HG02885 (cell line): ENCODE measurements around the gene CHST3.
A peak's percentile ranks its signal among the peaks of the same experiment; 100 is the strongest.

ENCODE experiments used
- ATAC-seq: cut with Tn5 transposase; IDR thresholded peaks from one replicate; pipeline ENCODE4 v1.9.1; 2021; ENCODE audit warnings: mild to moderate bottlenecking; ENCODE audit not compliant: unreplicated experiment, poor library complexity

CHST3 gene

GRCh38 chr10:72048450-72049124 is 84.4 kb downstream of the CHST3 start:
- peak; percentile 63 for ATAC-seq

DNA sequence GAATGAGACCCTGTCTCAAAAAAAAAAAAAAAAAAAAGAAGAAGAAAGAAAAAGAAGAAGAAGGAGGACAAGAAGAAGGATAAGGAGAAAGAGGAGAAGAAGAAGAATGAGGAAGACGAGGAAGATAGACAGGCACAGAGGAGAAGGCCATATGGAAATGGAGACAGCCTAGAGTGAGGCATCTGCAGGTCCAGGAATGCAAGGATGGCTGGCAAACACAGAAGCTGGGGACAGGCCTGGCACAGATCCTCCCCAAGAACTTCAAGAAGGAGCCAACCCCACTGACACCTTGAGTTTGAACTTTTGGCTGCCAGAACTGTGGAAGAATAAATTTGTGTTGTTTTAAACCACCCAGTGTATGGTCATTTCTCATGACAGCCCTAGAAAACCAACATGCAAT is 85.3 kb downstream of the CHST3 start:
- ATAC-seq, result no peak

GRCh38 chr10:72049969-72050781 is 86.0 kb downstream of the CHST3 start:
- ATAC-seq, result no peak

DNA sequence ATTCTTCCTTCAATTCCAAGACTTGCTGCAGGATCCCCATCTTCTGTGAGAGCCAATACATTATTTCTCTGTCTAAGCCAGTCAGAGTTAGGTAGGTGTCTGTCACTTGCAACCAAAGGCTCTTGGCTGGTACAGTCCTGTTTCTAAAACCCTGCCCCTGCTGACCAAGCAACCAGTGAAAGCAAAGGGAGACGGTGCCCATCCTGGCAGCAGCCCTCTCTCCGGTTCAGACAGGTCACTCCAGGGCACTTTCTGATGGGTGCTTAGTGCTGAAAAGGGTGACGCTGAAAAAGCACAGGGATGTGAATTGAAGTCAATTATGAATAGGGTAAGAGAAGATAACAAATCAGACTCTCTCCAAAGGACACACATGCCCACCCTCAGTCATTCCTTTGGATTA is 86.7 kb downstream of the CHST3 start:
- no peak for ATAC-seq

DNA sequence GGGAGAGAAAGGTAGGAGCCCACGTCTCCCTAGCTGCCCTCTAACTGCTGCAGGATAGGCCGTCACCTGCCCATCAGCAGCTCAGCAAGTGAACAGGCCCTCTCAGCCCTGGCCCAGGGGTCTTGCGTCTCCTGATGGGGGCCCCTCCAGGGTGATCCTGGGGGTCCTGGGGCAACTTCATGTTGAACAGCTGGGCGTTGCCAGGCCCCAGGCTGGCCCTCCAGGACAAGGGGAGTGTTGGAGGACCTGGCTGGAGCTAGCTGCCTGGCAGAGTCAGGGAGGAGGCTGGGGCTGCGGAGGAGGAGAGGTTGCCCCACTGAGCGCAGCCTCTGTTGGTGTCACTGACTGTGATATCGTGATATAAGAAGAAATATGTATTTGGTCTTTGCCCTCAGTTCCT is 89.5 kb downstream of the CHST3 start:
- no peak for ATAC-seq

GRCh38 chr10:72056113-72056512 is 91.9 kb downstream of the CHST3 start:
- no peak for ATAC-seq

GRCh38 chr10:72056932-72057751 is 92.9 kb downstream of the CHST3 start:
- ATAC-seq, result no peak

GRCh38 chr10:72058347-72058898 is 94.2 kb downstream of the CHST3 start:
- ATAC-seq, result no peak

DNA sequence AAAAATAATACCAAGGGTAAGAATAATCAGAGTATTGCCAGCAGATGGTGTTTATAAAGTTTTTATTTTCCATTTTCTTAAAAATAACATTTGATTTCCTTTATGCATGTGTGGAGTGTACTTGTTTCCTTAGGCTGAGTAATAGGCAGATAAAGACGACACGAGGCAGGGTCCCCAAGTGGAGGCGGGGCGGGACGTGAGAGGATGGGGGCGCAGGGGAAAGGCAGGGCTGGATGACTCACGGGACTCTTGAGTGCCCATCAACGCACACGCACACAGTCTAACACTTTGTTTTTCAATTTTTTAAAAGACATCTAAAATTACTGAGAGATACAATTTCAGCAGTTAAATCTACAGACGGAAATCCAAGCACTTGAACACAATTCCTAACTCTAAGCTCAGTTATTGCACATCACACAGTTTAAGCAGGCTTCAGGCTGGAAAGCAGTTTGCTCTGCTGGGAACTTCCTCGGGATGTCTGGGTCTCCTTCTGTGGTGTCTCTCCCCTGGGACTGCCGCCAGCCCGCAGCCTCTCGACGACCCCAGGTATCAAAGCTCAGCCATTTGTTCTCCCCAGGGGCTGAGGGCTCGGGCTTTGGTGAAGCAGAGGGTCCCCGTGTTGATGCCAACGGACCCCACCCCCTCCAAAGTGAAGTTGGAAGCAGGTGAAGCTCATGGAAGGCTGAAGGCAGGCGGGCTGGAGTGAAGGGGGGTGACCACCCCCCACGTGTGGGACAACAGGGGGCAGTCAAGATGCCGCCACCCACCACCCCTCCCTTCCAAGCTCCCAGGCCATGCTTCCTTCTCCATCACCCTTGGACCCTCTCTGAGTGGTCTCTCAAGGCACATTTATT is 95.0 kb downstream of the CHST3 start:
- ATAC-seq, result no peak

GRCh38 chr10:72059843-72060822 is 95.9 kb downstream of the CHST3 start:
- no peak for ATAC-seq

DNA sequence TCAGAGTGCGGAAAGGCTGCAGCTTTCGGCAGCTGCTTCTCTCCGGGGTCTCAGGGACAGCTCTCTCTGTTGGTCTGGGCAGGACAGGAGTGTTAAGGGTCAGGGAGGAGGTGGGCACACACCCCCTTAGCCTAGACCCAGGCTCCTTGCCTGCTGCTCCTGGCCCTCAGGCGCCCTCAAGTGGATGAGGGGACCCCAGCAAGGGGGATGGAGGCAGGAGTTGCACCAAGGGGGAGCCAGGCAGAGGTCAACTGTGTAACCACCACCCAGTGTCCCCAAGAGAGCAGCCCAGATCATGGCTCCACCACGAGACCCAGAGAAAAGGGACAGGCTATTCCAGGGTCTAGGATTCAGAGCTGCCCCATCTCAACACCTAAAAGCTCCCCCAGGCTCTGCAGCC is 97.3 kb downstream of the CHST3 start:
- no peak for ATAC-seq

DNA sequence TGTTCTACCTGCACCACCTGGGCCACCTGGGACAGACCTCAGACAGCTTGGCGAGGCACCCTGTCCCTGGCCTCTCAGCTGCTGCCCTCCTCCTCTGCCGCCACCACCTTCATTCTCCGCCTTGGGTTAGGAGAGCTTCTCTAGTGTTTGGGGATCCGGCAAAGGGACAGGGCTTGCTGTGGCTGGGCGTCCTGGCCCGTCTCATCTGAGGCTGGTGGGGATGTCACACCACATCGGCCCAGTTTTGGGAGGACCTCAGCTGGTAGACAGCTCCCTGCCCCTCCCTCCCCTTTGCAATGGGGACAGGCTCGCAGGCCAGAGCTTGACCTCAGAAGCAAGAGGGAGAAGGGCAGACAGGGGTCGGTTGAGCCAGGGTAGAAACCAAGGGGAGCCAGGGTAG is 97.7 kb downstream of the CHST3 start:
- no peak for ATAC-seq

GRCh38 chr10:72062382-72062781 is 98.2 kb downstream of the CHST3 start:
- ATAC-seq, result no peak
